Ovary (tissue), 3 donors: ENCODE measurements around the gene HIPK4.

Experiments
- CTCF ChIP-seq, 3 donors: fragments of 450-650 bp in 2 of 3; fragments of 200-600 bp in 1 of 3; IDR thresholded peaks; one replicate each; pipeline versions ENCODE4 v1.5.1 to v1.8.0; 2016 to 2022; ENCODE audit warnings: antibody characterized with exemption in 3 of 3, mild to moderate bottlenecking in 1 of 3
- EP300 ChIP-seq: sonication (generic); formaldehyde crosslinking; IDR thresholded peaks from one replicate; pipeline ENCODE4 v1.6.1; 2017; ENCODE audit warnings: antibody characterized with exemption
- POLR2A ChIP-seq: fragments of 450-650 bp; IDR thresholded peaks from one replicate; pipeline ENCODE4 v1.6.1; 2017; ENCODE audit warnings: antibody characterized with exemption, mild to moderate bottlenecking, moderate library complexity
- donor health status: DM: no; HTN: no; CAD: no.

GRCh38 chr19:40407714-40408597 is 18.0 kb upstream of the HIPK4 start:
- TF ChIP-seq CTCF (IDR thresholded peaks at IDR 0.05) = no peak
- TF ChIP-seq POLR2A = no peak
- no peak for TF ChIP-seq EP300
